Fibroblast of skin of right biceps (primary cell): Measurements from ENCODE around the gene SLC4A5.
"Not testable (repeated sequence)": the region's sequence is repeated elsewhere in the genome, so short reads cannot be mapped to it uniquely, and the experiment has no call there.

Source experiments
- DNase-seq: peaks from one replicate; pipeline ENCODE4 v3.0.0-alpha.2; 2013

SLC4A5 gene

GRCh38 chr2:74364533-74365505 is 21.6 kb upstream of the SLC4A5 start:
- DNase-seq, result no peak

GRCh38 chr2:74361327-74361726 is 18.1 kb upstream of the SLC4A5 start:
- DNase-seq, result no peak

GRCh38 chr2:74357627-74358026 is 14.4 kb upstream of the SLC4A5 start:
- DNase-seq, result no peak

- DNase-seq, result no peak
Observed at GRCh38 chr2:74349889-74350288, 6.7 kb upstream of the SLC4A5 start.

- no peak for DNase-seq
Observed at GRCh38 chr2:74347742-74348141, 4.5 kb upstream of the SLC4A5 start.

GRCh38 chr2:74347303-74347702 is 4.1 kb upstream of the SLC4A5 start:
- no peak for DNase-seq

- DNase-seq, result no peak
Observed at GRCh38 chr2:74345272-74345943, 2.2 kb upstream of the SLC4A5 start.

- not testable (repeated sequence) for DNase-seq
Observed at GRCh38 chr2:74336227-74336626, 7.0 kb downstream of the SLC4A5 start.

GRCh38 chr2:74334931-74335333 is 8.3 kb downstream of the SLC4A5 start:
- peak; percentile 66 for DNase-seq

GRCh38 chr2:74333896-74334586 is 9.2 kb downstream of the SLC4A5 start:
- no peak for DNase-seq

- peak; percentile 26 for DNase-seq
Observed at GRCh38 chr2:74333175-74333574, 10.0 kb downstream of the SLC4A5 start.

GRCh38 chr2:74332550-74333174 is 10.6 kb downstream of the SLC4A5 start:
- DNase-seq, result no peak

- DNase-seq, result no peak
Observed at GRCh38 chr2:74328573-74328972, 14.6 kb downstream of the SLC4A5 start.

GRCh38 chr2:74328074-74328473 is 15.1 kb downstream of the SLC4A5 start:
- no peak for DNase-seq

GRCh38 chr2:74327627-74328026 is 15.6 kb downstream of the SLC4A5 start:
- no peak for DNase-seq

- no peak for DNase-seq
Observed at GRCh38 chr2:74327199-74327598, 16.0 kb downstream of the SLC4A5 start.

- no peak for DNase-seq
Observed at GRCh38 chr2:74325815-74326214, 17.4 kb downstream of the SLC4A5 start.

- no peak for DNase-seq
Observed at GRCh38 chr2:74321737-74322136, 21.5 kb downstream of the SLC4A5 start.

- no peak for DNase-seq
Observed at GRCh38 chr2:74317701-74318100, 25.5 kb downstream of the SLC4A5 start.

- DNase-seq, result no peak
Observed at GRCh38 chr2:74316627-74317295, 26.5 kb downstream of the SLC4A5 start.

- DNase-seq, result no peak
Observed at GRCh38 chr2:74314107-74314506, 29.1 kb downstream of the SLC4A5 start.

GRCh38 chr2:74313497-74313896 is 29.7 kb downstream of the SLC4A5 start:
- DNase-seq, result no peak
